Activated T-helper 9 cell treated with anti-CD3 and anti-CD28 coated beads, Interleukin-2, amount 50 U/mL, for 16 hours (primary cell): ENCODE measurements around the gene TCERG1L.

Experiments
- DNase-seq: peaks from one replicate; pipeline ENCODE4 v3.0.0-alpha.2; 2020; ENCODE audit warnings: low read depth

The TCERG1L gene

DNA sequence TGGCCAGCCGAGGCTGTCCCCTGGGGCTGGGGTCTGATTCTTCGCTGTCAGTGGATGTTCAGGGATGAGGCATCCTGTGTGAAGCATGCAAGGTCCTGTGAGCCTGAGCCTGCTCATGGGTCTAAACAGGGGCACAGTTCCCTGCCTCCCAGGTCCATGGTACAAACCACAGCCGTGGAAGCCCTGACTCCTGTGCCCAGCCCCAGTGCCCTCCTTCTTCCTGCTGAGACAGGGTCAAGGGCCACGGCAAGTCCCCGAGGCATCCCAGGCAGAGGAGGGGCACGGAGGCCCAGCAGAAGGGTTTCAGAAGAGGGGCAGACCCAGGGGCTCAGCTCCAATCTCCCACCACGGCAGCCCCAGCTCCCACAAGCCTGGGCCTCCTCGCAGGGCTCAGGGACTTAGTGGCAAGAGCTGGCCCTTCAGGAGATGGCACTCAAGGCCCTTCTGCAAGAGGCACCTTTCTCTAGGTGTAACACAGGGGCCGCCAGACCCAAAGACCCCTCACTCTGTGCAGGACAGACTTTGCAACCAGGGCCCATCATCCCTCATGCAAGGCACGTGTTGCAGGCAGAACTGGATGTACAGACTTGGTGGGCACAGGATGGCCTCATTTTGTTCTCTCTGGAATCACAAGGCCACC lies 248.8 kb downstream of the TCERG1L start:
- DNase-seq: no peak

- DNase-seq: no peak
Observed at GRCh38 chr10:131061216-131061615, 250.3 kb downstream of the TCERG1L start.

DNA sequence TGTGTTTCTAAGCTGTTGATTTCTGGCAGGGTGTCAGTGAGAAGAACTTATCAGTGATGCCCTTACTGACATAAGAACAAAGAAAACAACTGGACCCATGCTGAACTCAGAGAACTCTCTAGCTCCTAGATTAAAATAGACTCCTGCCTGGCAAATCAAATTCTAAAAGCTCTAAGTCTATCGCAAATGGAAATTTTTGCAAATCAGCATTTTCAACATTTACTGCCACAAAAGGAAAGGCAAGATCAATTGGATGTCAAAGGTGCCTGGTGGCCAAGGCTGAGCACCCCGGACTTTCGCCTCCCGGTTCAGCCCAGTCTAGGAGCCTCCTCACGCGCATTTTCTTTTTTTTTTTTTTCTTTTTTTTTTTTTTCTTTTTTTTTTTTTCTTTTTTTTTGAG lies 251.6 kb downstream of the TCERG1L start:
- no peak for DNase-seq

- DNase-seq: no peak
Observed at GRCh38 chr10:131058799-131059198, 252.7 kb downstream of the TCERG1L start.

GRCh38 chr10:131056781-131057180 lies 254.7 kb downstream of the TCERG1L start:
- no peak for DNase-seq

- no peak for DNase-seq
Observed at GRCh38 chr10:131056091-131056579, 255.4 kb downstream of the TCERG1L start.

GRCh38 chr10:131055437-131055836 lies 256.1 kb downstream of the TCERG1L start:
- no peak for DNase-seq

DNA sequence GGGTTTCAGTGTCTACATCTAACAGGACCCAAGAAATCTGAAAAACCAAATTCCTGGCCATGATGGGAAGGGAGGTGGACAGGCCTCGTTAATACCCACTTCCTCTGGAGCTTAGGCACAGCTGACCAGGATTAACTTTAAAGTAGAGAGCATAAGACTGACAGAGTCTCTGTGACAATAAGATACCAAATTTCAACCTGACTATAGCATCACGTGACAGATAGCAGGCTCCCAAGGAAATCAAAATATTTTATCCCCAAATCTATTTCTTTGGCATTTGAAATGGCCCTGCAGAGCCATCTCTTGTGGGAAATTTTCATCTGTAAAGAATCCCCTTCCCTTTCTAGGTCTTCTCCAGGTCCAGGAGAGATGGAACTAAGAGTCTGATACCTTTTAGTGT lies 258.3 kb downstream of the TCERG1L start:
- no peak for DNase-seq

- no peak for DNase-seq
Observed at GRCh38 chr10:131050162-131050766, 261.3 kb downstream of the TCERG1L start.

- no peak for DNase-seq
Observed at GRCh38 chr10:131049016-131049415, 262.5 kb downstream of the TCERG1L start.

- DNase-seq: no peak
Observed at GRCh38 chr10:131048606-131049005, 262.9 kb downstream of the TCERG1L start.

DNA sequence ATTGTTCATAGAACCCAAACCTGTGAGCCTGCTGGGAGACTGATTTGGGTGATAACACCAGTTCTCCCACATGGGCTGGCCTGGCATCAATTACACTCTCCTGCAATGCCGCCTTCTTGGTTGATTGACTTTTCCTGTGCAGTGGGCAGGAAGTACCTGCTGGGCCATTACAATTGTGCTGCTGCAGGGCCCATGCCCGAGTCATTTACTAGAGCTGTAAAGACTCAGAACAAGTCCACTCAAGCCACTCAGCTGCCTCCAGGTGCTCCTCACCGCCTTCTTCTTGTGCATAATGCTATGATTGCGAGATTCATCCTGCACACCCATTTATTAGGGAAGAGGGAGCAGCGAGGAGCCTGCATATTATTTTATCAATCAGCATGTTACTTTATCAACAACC lies 264.0 kb downstream of the TCERG1L start:
- DNase-seq: no peak

DNA sequence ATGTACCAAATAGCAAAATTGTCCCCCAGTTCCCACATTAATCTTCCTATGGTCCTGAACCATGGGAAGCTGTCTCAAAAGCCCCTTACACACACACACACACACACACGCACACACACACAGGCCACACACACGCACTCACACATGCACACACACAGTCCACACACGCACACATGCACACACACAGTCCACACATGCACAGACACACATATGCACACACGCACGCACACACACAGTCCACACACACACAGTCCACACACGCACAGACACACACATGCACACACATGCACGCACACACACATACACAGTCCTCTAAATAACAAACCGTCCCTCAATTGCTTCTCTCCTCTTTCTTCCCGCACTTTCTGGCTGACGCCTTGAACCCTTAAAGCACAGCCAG lies 265.3 kb downstream of the TCERG1L start:
- no peak for DNase-seq

DNA sequence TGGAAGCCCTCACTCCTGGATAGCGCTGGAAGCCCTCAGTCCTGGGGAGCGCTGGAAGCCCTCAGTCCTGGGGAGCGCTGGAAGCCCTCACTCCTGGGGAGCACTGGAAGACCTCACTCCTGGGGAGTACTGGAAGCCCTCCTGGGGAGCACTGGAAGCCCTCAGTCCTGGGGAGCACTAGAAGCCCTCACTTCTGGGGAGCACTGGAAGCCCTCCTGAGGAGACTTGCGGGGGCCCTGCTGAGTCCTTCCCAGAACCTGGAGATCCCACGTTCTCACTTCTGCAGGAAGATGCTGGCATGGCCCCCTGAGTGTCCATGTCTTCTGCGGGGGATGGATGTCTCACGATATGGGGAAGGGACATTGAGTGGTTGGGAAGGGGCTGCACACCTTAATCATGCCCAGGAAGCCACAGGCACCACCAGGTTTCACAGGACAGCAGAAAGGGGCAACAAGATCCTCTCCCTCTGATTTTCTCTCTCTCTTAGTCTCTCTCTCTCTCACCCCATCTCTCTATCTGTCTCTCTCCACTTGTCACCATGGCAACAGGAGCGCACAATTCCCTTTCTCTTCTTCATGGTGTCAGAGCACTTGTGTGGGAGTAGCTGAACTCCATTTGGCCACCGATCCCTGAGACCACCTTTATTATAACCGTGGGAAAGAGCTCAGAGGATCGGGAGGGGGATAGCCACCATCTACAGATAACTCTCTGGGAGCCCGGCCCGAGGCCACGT lies 267.0 kb downstream of the TCERG1L start:
- no peak for DNase-seq

DNA sequence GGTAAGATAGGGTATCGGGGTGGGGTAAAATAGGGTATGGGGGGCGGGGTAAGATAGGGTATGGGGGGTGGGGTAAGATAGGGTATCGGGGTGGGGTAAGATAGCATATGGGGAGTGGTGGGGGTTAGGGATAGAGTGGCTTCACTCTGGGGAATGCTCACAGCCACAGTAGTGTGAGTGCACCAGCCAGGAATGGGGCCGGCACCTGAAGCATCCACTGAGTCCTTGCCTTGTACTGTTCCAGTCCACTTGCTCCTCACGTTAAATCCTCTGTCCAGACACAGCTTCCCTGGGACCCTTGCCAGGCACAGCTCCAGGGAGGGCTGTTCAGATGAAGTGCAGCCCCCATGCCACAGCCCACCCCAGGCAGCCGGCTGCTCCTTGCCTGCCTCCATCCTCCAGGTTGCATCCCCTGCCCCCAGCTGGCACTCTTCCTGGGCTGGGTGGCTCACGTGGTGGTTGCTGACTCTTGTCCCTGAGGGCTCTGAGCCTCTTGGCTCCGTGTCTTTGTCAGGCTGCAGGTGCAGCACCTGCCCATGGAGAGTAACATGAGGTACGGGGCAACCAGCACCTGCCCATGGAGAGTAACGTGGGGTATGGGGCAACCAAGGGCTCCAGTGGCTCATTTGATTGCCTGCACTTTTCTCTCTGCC lies 268.4 kb downstream of the TCERG1L start:
- DNase-seq: no peak
